ENCODE results near the gene PHF13. TPM values are rescaled to one million over a fixed set of nuclear protein-coding genes. Genes with fewer than 3 reads are reported as not detected.

Gene PHF13
- total and polyA plus RNA-seq, 10 of the 15 experiments (the other 5 are each of a cell fraction or from before 2014, with no cell fraction given): 0.87 to 15.4 (median 5.1) TPM

GRCh38 chr1:6570987-6571386 lies 42.5 kb upstream of the PHF13 start (continued):
- TF ChIP-seq REST (IDR thresholded peaks at IDR 0.05; ENCODE audit: low read depth, low read length) (no peak), IRF4 (IDR thresholded peaks at IDR 0.05; ENCODE audit: low read depth, low read length) (no peak)

- DNase-seq (ENCODE audit: low read depth, low spot score) (no peak), ATAC-seq (no peak), FAIRE-seq (no peak)
- BruUV-seq (replicated peaks): no TSS peak
- Histone ChIP-seq H4K20me1 (ENCODE audit: control insufficient read depth, insufficient read depth) (no peaks in the 10 kb centered on the region), H2AFZ (ENCODE audit: control insufficient read depth, low read depth, low read length) (no peak overlapping the region), H3K79me2 (ENCODE audit: control insufficient read depth, insufficient read depth, low read length) (no peaks in the 10 kb centered on the region), H3K36me3 (ENCODE audit: control insufficient read depth in 2 of 2, insufficient read depth in 2 of 2, low read length in 1 of 2) (no peaks in the 10 kb centered on the region), H3K9ac (ENCODE audit: control insufficient read depth, insufficient read depth, low read length) (no peak overlapping the region), H3K4me2 (ENCODE audit: control insufficient read depth, insufficient read depth) (no peak overlapping the region), H3K27me3 (replicated peaks in 1 of 2; ENCODE audit: control insufficient read depth in 2 of 2, insufficient read depth in 2 of 2, low read length in 1 of 2) (no peaks in the 10 kb centered on the region), H3K4me1 (ENCODE audit: control insufficient read depth, insufficient read depth, low read length) (no peaks in the 10 kb centered on the region), H3K9me3 (replicated peaks; ENCODE audit: control insufficient read depth, insufficient read depth, low read length) (no peaks in the 10 kb centered on the region; the same call in 1 of the 3 replicates), H3K27ac (ENCODE audit: control insufficient read depth, insufficient read depth) (no peak overlapping the region), H3K4me3 (no peak overlapping the region)
- SMC1A ChIA-PET (ENCODE audit: uncharacterized antibody, unreplicated experiment): no interaction called here
- CTCF ChIA-PET: interaction anchor here (1.2 kb wide), 1 partner anchor 18 kb away, joined by 4 read pairs; the partner anchor contains the start of genes NOL9 and TAS1R1
- whole genome bisulfite sequencing (ENCODE audit: insufficient coverage, insufficient replicate concordance, low lambda C conversion rate, missing lambda C conversion rate): 49% methylated on average over 12 of the region's 12 CpGs
- in situ Hi-C loops (cut with MboI) (no loop called here), intact Hi-C loops (cut with micrococcal nuclease; ENCODE audit: unreplicated experiment) (no loop called here)
- TF ChIP-seq SPI1 (IDR thresholded peaks at IDR 0.05; ENCODE audit: borderline replicate concordance, insufficient read depth, low read depth, low read length) (peak; percentile 9; the same call in 1 of the 2 replicates), RBBP5 (conservative IDR thresholded peaks at IDR 0.05) (no peak), POLR2AphosphoS5 (IDR thresholded peaks at IDR 0.05; ENCODE audit: low read length) (no peak)
- POLR2A ChIA-PET: no interaction called here
- RAD21 ChIA-PET (ENCODE audit: unreplicated experiment): no interaction called here
Observed at GRCh38 chr1:6572653-6573383, 40.7 kb upstream of the PHF13 start.
